GM21723 (cell line): ENCODE results near the gene CCM2L.
"Not testable (repeated sequence)": the region's sequence is repeated elsewhere in the genome, so short reads cannot be mapped to it uniquely, and the experiment has no call there.

Source experiments
- ATAC-seq: cut with Tn5 transposase; IDR thresholded peaks from one replicate; pipeline ENCODE4 v1.9.1; 2021; ENCODE audit warnings: mild to moderate bottlenecking, moderate library complexity; ENCODE audit not compliant: unreplicated experiment

The CCM2L gene

DNA sequence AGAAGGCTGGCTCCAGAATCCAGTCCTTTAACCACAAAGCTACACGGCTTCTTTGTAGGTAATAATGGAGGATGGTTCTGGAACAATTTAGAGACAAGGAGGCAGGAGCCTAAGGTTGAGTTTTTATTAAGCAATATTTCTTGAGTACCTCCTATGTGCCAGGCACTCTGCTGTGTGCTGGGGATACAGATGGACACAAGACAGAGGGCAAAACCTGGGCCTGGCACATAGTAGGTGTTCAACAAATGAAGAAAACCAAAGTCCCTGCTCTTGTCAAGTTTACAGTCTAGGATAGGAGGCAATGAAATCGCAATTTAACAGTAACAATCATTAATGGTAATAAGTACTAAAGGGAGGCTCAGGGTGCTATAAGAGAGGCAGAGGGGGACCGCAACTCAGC, 17.4 kb downstream of the CCM2L start:
- no peak for ATAC-seq

DNA sequence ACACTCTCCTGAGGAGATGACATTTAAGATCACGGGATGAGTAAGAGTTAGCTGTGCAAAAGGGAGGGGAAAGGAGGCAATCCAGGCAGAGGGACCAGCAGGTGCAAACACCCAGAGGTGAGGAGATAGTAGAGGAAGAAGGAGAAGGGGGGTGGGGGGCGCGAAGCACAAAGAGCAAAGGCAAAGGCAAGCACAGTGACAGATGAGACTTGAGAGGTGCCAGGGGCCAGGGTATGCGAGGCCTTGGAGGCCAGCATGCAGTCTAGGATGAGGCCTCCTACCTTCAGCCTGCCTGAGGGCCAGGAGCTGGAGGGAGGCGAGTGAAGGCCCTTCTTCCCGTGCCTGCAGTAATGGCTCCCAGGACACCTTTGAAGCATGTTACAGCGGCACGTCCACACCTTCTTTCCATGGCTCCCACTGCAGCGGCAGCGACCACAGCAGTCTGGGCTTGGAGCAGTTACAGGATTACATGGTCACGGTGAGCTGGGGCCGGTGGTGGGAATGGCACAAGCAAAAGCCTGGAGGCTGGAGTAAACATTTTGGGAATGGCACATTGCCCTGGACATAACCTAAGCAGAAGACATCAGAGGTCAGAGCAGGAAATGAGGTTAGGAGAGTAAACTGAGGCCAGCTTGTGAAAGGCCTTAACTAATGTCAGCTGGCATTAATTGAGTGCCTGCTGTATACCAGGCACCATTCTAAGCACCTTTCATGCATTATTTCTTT, 18.6 kb downstream of the CCM2L start:
- ATAC-seq = no peak

DNA sequence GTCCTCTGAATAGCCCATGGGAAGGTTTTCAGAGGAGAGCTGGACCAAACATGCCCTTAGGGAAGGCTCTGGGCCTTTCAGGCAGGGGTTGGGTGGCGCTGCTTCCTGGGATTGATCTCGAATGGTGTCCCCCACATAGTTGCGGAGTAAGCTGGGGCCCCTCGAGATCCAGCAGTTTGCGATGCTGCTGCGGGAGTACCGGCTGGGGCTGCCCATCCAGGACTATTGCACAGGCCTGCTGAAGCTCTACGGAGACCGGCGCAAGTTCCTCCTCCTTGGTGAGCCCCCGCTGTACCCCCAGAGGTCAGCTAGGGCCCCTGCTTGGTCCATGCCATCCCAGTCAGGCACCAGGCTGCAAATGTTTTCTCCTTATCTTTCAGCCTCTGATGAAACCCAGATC, 19.3 kb downstream of the CCM2L start:
- no peak for ATAC-seq

DNA sequence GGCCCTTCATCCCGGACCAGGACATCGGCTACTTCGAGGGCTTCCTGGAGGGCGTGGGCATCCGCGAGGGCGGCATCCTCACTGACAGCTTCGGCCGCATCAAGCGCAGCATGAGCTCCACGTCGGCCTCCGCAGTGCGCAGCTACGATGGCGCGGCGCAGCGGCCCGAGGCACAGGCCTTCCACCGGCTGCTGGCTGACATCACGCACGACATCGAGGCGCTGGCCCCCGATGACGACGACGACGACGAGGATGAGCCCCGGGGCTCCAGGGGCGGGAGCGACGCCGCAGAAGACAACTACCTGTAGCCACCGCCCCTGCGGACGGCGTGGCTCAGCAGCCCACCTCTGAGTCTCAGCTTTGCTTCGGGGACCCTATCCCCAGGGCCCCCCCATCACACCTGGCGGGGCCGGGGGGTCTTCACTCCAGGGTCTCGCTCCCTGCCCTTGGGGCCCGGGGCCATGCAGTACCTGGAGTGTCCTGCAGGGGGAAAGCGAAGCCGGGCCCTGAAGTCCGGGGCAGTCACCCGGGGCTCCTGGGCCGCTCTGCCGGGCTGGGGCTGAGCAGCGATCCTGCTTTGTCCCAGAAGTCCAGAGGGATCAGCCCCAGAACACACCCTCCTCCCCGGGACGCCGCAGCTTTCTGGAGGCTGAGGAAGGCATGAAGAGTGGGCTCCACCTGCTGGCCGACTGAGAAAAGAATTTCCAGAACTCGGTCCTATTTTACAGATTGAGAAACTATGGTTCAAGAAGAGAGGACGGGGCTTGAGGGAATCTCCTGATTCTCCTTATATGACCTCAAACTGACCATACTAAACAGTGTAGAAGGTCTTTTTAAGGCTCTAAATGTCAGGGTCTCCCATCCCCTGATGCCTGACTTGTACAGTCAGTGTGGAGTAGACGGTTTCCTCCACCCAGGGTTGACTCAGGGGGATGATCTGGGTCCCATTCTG, 21.0 kb downstream of the CCM2L start:
- ATAC-seq = no peak

DNA sequence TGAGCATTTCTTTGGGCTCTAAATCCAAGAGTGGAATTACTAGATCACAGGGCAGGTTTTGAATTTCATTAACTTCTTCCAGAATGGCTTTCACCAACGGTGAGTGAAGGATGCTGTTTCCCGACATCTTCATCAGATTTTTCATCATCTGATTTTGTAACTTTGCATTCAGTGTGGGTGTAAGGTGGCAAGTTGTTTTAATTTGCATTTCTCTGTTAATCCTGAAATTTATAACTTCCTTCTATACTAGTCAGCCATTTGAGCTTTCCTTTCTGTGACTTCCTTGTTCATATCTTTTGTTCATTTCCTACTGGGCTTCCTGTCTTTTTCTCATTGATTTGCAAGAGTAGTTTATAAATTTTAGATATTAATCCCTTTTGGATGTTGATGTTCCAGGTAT, 23.1 kb downstream of the CCM2L start:
- no peak for ATAC-seq

DNA sequence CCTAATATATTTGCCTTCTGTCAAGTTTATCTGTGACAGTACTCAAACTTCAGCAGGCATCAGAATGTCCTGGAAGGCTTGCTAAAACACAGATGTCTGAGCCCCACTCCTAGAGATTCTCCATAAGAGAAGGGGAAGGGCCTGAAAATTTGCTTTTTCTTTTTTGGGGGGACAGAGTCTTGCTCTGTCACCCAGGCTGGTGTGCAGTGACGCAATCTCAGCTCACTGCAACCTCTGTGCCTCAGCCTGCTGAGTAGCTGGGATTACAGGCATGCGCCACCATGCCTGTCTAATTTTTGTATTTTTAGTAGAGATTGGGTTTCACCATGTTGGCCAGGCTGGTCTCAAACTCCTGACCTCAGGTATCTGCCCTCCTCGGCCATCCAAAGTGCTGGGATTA, 23.5 kb downstream of the CCM2L start:
- not testable (repeated sequence) for ATAC-seq

DNA sequence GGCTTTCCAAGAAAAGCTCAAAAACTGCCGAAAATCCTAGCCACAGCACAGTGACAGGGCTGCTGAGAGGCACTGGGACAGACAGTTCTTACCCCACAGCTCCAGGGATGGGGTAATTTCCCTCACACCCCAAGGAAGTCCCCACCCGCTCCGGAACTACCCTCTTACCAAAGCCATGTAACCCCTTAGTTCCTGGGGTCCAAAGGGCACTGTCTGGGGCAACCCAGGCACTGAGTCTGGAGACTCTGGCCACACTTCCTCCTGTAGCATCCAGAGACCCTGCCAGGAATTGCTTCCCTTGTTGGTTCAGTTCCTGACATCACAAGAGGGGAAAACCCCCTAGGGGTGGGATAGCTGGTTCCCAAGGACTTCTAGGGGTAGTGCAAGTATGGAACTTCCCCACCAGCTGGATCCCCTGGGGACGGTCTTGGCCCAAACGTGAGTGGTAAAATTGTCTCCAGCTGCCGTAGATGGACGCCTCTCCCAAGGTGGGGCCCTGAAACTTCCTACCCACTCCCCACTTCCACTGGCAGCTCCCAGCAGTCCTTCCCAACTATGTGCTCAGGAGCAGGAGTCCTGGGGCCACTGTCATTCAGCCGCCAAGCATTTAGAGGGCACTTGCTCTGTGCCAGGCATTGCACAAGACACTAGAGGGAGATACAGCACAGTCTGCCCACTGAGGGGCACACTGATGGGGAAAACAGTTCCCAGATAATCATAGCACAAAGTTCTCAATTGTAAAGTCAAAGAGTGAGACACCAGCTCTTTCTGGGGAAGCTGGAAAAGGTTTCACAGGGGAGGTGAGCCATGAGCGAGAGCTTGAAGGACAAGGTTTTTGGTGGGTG, 24.6 kb downstream of the CCM2L start:
- no peak for ATAC-seq

DNA sequence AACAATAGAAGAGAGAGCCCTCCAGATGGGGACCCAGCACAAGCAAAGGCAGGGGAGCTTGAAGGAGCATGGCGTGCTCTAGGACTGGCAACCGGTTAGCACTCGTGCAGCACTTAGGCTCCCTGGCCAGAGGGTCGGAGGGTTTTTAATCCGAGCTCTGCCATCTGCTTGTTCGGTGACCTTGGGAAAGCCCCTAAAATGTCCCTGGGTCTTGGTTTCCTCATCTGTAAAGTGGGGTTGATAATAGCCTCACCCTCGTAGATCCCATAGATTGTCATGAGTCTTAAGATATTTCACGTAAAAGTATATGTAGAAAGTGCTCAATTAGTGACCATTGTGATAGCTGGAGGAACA, 25.2 kb downstream of the CCM2L start:
- ATAC-seq = no peak

DNA sequence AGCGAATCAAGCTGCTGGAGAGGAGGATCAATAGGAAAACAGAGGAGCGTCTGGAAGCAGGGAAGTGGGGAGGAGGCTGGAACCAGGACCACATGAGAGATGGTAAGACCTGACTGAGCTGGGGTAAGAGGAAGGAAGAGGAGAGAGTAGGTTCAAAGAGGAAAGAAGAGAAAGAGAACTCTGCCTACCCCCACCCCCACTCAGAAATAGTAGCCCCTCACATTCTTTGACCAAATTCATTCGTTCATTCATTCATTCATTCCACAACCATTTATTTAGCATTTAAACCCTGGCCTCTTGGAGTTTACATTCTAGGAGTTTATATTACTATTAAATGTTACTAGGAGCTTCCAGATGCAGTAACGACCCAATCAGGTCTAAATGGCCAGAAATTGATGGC, 26.0 kb downstream of the CCM2L start:
- ATAC-seq = no peak

DNA sequence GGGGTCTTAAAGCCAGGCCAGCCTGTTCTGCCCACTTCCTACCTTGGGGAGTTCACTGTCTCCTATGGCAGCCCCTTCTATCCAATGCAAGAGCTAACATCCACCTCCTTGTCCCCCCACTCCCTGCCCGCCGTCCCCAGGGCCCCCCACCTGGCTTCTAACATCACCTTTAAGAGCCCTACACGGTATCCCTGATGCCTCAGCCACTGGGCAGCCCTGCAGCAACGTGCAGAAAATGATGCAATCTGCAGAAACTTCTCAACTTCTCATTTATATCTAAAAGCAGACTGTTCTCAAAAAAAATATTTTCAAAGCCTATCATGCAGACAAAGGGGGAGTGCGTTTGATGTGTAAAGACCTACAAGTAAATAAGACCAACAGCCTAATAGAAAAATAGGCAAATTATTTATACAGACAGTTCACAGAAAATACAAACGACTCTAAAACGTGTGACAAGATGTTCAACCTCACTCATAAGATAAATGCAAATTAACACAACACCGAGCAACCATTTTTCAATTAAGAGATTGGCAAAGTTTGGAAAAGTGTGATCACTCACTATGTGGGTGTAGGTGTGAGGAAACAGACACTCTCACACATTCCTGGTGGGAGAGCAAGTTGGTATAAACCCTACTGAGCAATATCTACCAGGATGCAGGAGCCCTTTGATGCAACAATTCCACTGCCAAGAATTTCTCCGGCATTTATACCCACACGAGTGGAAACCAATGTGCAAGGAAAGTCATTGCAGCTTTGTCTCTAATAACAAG, 26.7 kb downstream of the CCM2L start:
- no peak for ATAC-seq

DNA sequence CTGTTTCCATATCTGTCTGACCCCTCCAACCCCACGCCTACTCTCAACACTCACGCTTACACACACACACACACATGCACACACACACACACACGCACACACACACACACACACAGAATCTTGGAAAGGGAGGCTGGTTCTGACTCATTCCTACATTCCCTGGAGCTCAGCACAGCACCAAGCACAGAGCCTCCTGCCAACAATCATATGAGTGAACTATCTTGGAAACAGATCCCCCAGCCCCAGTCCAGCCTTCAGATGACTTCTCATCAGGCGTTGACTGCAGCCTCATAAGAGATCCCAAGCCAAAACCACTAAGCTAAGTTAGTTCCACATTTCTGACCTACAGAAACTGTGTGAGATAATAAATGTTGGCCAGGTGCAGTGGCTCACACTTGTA, 27.7 kb downstream of the CCM2L start:
- ATAC-seq = no peak

DNA sequence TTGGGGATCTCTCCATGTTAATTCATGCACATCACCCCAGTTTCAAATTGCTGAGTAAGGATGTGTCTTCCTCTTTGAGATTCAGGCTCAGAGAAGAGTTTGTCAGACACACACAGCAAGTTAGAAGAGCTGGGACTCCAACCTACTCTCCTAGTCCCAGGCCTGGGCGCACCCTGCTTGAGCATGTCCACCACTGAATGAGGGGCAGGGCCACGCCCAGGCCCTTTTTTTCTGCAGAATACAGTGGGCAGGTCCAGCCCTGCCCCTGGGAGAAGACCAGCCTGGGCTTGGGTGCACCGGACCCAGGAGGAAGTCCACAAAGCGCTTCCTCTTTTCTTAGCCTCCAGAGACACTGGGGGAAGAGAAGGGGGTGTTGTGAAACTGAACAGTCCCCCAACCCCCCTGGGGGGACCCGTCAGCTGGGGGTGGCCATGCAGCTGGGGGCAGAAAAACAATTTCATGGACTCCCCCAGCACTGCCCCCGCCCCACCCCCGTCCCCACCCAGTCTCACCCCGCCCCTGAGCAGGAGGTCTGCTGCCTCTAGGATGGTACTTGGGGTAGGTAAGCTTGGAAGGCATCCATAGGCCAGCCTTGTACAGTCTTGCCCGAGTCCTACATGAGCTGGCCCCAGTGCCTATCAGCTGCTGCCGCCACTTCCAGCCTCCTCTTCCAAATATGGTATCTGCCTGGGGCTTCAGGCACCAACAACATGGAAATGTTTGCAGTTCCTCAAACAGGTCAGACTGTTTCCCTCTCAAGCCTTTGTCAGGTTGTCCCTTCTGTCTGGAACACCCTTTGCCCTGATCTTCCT, 30.1 kb downstream of the CCM2L start:
- ATAC-seq = no peak

DNA sequence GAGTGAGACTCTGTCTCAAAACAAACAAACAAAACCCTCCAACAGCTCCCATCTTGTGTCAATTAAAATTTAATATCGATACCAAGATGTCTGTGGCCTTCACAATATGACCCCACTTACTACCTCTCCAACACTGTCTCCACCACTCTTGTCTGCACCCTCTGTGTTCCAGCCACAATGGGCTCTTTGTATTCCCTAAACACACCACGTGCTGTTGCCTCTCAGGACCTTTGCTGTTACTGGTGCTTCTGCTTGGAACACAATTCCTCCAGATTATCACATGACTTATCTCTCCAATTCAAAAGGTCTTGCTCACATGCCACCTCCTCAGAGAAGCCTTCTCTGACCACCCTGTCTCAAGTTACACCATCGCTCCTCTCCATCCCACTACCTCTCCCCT, 35.8 kb downstream of the CCM2L start:
- no peak for ATAC-seq

DNA sequence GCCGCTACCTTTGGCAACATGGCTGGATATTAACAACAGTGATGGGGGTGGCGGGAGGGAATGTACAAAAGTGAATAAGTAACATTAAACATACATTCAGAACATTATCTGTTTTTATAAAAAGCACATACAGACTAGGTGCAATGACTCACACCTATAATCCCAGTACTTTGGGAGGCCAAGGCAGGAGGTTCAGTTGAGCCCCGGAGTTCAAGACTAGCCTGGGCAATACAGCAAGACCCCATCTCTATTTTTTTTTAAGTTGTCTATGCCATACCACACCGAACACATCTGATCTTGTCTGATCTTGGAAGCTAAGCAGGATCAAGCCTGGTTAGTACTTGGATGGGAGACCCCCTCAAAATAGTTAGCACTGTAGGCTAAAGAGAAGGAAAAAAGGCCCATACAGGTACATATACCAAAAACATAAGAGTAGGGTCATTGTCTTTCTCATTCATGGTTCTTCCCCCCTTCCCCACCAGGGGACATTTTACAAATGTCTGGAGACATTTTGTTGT, 40.1 kb downstream of the CCM2L start:
- ATAC-seq = no peak

DNA sequence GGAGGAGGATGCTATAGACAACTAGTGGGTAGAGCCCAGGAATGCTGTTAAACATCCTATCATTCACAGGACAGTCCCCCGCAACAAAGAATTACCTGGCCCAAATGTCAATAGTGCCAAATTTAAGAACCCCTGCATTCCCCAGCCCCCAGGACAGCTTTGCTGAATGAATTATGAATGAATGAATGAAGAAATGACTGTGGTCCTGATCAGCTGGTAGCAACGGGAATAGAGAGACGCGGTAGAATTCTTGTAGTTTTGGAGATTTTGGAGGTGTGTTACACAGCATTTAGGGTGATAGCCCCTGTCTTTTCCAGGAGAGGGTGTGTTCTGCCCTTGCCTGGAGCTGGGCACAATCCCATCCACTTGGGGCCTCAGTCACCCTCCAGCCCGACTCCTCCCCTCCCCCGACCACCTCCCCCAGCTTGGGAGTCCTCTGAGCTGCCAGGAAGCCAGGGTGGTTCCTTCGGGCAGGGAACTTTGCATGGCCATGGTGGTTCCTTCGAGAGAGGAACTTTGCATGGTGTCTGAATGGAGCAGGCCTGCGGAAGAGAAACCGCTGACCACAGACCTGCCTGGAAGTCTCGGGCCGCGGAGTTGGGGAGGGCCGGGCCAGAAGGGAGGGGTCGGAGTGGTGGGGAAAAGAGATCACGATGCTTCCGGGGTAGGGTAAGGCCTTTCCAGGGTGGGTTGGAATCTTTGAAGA, 40.8 kb downstream of the CCM2L start:
- ATAC-seq = no peak

DNA sequence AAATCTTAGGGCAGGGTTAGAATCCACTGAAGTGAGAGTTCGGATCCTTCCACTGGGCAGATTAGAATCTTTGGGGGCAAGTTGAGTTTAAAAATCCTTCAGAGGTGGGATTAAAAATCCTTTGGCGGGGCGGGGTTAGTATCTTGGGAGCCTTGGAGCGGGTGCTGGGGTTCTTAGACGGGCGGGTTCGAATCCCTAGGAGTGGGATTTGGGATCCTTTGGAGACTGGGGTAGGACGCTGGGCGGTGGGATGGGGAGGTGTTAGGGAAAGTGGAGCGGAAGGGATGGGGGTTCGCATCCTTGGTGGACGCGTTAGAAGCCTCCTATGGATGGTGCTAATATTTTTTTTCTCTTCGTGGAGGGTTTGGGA, 41.5 kb downstream of the CCM2L start:
- ATAC-seq = no peak

DNA sequence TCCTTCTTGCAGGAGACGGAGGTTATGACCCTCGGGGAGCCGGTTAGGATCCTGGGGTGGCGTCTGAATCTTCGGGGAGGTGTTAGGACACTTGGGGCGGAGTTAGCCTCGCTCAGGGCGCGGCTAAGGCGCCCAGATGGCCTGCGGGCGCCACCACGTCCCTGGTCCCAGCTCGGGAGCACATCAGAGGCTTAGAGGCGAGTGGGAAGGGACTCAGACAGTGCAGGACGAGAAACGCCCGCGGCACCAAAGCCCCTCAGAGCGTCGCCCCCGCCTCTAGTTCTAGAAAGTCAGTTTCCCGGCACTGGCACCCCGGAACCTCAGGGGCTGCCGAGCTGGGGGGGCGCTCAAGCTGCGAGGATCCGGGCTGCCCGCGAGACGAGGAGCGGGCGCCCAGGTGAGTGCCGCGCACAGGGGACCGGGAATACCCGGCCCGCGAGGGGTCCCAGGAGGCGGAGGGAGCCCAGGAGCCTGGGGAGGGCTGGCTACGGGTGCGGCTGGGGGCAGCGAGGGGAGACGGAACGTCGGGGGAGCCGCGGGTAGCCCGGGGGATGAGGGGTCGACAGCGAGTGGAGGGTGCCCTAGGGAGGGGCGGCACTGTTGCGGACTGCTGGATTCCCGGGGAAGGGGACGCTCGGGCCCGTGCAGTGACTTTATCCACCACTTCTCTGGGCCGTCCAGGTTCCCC, 42.0 kb downstream of the CCM2L start, which contains the start of gene HCK:
HCK (plus strand) TSS at position 153 of the 688 bp plus-strand sequence.
- no peak for ATAC-seq

DNA sequence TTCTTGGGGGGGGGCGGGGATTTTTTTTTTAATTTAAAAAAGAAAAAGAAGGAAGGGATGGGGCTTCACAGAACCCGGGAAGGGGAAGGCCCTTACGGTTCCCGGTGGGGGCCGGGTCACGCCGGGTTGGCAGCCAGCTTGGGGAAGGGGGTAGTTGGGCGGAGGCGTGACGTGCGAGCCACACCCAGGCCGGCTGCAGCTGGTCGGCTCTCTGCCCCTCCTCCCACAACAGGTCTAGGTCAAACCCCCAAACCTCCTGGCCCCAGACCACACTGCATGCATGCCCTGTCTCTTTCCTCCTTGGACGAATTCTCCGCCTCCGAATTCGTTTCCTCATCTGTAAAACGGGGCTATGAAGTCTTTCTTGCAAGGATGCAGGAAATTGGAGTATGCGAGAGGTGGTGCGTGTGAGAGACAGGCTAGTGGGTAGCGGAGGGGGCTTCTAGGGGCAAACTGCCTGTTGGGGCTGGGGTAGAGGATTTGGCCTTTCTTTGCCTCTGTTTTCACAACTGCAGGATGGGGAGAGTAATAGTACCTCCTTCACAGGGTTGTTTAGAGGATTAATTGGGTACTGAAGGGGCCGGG, 42.6 kb downstream of the CCM2L start:
- no peak for ATAC-seq
